Neural crest cell (in vitro differentiated cells): ENCODE results near the gene CCDC196. TPM values are rescaled to one million over a fixed set of nuclear protein-coding genes. Genes with fewer than 3 reads are reported as not detected.
"Not testable (repeated sequence)": the region's sequence is repeated elsewhere in the genome, so short reads cannot be mapped to it uniquely, and the experiment has no call there.

Source experiments
- DNase-seq: peaks from one replicate; pipeline ENCODE4 v3.0.0; 2021; ENCODE audit warnings: low read depth, mixed read lengths, low spot score
- H3K27ac Mint-ChIP-seq: one replicate; pipeline ENCODE4 v1.8.0; 2021; ENCODE audit warnings: mild to moderate bottlenecking, mixed read lengths; ENCODE audit not compliant: unreplicated experiment
- H3K27me3 Mint-ChIP-seq: 2 replicates; pipeline ENCODE4 v1.8.0; 2021; ENCODE audit warnings: low read depth, mild to moderate bottlenecking, mixed read lengths
- H3K36me3 Mint-ChIP-seq: 2 replicates; pipeline ENCODE4 v1.8.0; 2021; ENCODE audit warnings: low read depth, mild to moderate bottlenecking, mixed read lengths
- H3K4me1 Mint-ChIP-seq: 2 replicates; pipeline ENCODE4 v1.8.0; 2021; ENCODE audit warnings: mixed read lengths
- H3K4me3 Mint-ChIP-seq: one replicate; pipeline ENCODE4 v1.8.0; 2021; ENCODE audit warnings: mild to moderate bottlenecking, mixed read lengths
- H3K9me3 Mint-ChIP-seq: 2 replicates; pipeline ENCODE4 v1.8.0; 2021; ENCODE audit warnings: mixed read lengths
- total RNA-seq: library from RNA; stranded (reverse); gene quantifications from 2 replicates; pipeline ENCODE4 v1.2.1, GENCODE V29; 2021
- TF ChIP-seq, protein P1 (sequence below): fragments of 200-600 bp; sonication (generic); conservative IDR thresholded peaks from 2 replicates; pipeline ENCODE4 v1.5.0; 2021; ENCODE audit warnings: antibody characterized with exemption, mild to moderate bottlenecking

Gene CCDC196
- total RNA-seq, 1 donor from 2014 or later, result not detected

DNA sequence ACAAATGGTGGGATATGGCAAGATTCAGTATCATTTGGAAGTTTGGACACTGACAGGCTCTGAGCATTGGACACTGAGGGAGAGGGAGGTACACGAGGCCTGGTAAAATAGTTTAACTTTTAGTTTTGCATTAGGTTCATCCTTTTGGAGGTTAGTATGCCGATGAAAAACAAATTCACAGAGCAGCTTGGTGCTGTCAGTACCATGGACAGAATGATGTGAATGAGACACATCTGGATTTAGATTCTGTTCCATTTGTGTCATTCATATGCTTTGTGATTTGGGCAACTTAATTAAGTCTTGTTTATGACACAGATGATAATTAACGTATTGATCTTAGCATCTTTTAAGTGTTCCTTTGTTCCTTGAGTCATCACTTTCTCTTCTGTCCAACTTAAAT lies 55.5 kb downstream of the CCDC196 start:
- Mint-ChIP-seq H3K27me3 (no peaks in the 10 kb centered on the region), H3K9me3 (no peaks in the 10 kb centered on the region)
- TF ChIP-seq, protein P1, sequence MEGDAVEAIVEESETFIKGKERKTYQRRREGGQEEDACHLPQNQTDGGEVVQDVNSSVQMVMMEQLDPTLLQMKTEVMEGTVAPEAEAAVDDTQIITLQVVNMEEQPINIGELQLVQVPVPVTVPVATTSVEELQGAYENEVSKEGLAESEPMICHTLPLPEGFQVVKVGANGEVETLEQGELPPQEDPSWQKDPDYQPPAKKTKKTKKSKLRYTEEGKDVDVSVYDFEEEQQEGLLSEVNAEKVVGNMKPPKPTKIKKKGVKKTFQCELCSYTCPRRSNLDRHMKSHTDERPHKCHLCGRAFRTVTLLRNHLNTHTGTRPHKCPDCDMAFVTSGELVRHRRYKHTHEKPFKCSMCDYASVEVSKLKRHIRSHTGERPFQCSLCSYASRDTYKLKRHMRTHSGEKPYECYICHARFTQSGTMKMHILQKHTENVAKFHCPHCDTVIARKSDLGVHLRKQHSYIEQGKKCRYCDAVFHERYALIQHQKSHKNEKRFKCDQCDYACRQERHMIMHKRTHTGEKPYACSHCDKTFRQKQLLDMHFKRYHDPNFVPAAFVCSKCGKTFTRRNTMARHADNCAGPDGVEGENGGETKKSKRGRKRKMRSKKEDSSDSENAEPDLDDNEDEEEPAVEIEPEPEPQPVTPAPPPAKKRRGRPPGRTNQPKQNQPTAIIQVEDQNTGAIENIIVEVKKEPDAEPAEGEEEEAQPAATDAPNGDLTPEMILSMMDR, result no peak

DNA sequence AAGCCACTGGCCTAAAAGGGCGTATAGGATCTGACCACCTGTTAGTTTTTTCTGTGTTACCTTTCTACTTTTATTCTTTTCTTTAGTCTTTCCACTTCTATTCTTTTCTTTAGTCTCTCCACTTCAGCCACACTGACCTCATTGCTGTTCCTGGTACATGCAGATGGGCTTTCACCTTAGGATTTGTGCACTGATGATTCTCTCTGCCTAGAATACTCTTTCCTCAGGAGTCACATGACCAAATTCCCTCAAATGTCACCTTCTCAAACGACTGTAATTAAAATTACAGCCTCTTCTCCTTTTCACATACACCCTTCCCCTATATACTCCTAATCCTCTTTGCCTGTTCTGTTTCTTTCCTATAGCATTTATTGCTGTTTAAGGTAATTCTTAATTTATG lies 57.8 kb downstream of the CCDC196 start:
- no peak for DNase-seq
- Mint-ChIP-seq H3K9me3 (peaks cover 2% of the 10 kb centered on the region), H3K36me3 (peaks cover 9% of the 10 kb centered on the region), H3K27me3 (no peaks in the 10 kb centered on the region), H3K4me3 (no peak overlapping the region), H3K4me1 (no peaks in the 10 kb centered on the region), H3K27ac (no peak overlapping the region)
- TF ChIP-seq, protein P1, result no peak

More for the DNA sequence above, 55.5 kb downstream of the CCDC196 start:
- no peaks in the 10 kb centered on the region for H3K4me1 Mint-ChIP-seq
- DNase-seq, result no peak
- H3K27ac Mint-ChIP-seq, result no peak overlapping the region
- H3K36me3 Mint-ChIP-seq, result no peaks in the 10 kb centered on the region
- H3K4me3 Mint-ChIP-seq, result no peak overlapping the region

DNA sequence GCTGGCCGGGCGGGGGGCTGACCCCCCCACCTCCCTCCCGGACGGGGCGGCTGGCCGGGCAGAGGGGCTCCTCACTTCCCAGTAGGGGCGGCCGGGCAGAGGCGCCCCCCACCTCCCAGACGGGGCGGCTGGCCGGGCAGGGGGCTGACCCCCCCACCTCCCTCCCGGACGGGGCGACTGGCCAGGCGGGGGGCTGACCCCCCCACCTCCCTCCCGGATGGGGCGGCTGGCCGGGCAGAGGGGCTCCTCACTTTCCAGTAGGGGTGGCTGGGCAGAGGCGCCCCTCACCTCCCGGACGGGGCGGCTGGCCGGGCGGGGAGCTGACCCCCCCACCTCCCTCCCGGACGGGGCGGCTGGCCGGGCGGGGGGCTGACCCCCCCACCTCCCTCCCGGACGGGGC lies 59.0 kb downstream of the CCDC196 start:
- H3K9me3 Mint-ChIP-seq, H3K27ac Mint-ChIP-seq, DNase-seq, H3K4me1 Mint-ChIP-seq, H3K27me3 Mint-ChIP-seq, H3K4me3 Mint-ChIP-seq: not testable (repeated sequence)
- H3K36me3 Mint-ChIP-seq, result peaks cover 11% of the 10 kb centered on the region

DNA sequence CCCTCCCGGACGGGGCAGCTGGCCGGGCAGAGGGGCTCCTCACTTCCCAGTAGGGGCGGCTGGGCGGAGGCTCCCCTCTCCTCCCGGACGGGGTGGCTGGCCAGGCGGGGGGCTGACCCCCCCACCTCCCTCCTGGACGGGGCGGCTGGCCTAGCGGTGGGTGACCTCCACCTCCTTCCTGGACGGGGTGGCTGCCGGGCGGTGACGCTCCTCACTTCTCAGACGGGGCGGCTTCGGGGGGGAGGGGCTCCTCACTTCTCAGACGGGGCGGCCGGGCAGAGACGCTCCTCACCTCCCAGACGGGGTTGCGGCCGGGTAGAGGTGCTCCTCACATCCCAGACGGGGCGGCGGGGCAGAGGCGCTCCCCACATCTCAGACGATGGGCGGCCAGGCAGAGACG lies 59.6 kb downstream of the CCDC196 start:
- DNase-seq, H3K9me3 Mint-ChIP-seq, H3K27me3 Mint-ChIP-seq: not testable (repeated sequence)

More for the DNA sequence above, 59.6 kb downstream of the CCDC196 start:
- H3K4me3 Mint-ChIP-seq, H3K27ac Mint-ChIP-seq, H3K4me1 Mint-ChIP-seq: not testable (repeated sequence)
- H3K36me3 Mint-ChIP-seq, result peaks cover 15% of the 10 kb centered on the region

Other genes with a start within 250 kb of the CCDC196 start
- gene GPHN, start 21.8 kb downstream of the CCDC196 start, total RNA-seq, result 38.8 and 43.5 TPM in 2 replicates